Endothelial cell of umbilical vein (primary cell): ENCODE data around the gene TMEM184C. TPM values are rescaled to one million over a fixed set of nuclear protein-coding genes. Genes with fewer than 3 reads are reported as not detected.

Experiments used
- BruUV-seq: library from RNA; stranded (reverse); fragments of 400-500 nt; replicated peaks from 2 replicates; lab custom pipeline; 2021; lab: Mats Ljungman, UMichigan
- CTCF ChIA-PET: fragments of 300-600, 350-600 bp; sonication (Branson Sonifier 250); formaldehyde crosslinking; loops from one replicate; lab custom pipeline; 2021; ENCODE audit warnings: antibody characterized with exemption, inconsistent platforms; lab: Charles Lee
- POLR2A ChIA-PET: fragments of 300-600, 350-600 bp; sonication (Branson Sonifier 250); formaldehyde crosslinking; loops from one replicate; lab custom pipeline; 2021; ENCODE audit warnings: antibody characterized with exemption, inconsistent platforms; lab: Charles Lee
- DNase-seq: peaks from one replicate; pipeline ENCODE4 v3.0.0-alpha.2; 2011; ENCODE audit warnings: low read depth, low spot score
- FAIRE-seq: peaks from 2 replicates; lab custom pipeline; 2011; peaks lifted over from hg19 to GRCh38; lab: Jason Lieb, UNC
- H2AFZ ChIP-seq: 2 replicates; pipeline ENCODE4 v1.6.0; 2012; ENCODE audit warnings: low read depth, low read length, control low read depth, inconsistent platforms
- H3K27ac ChIP-seq: 2 replicates; pipeline ENCODE4 v1.5.1; 2011; ENCODE audit warnings: low read depth, mild to moderate bottlenecking, control low read depth, low read length, moderate library complexity; ENCODE audit not compliant: insufficient read depth
- H3K27me3 ChIP-seq, 2 experiments: 2 replicates each; pipeline versions ENCODE4 v1.6.0 to v1.6.1; 2011; ENCODE audit warnings: low read length in 2 of 2, mixed read lengths in 1 of 2; ENCODE audit not compliant: control insufficient read depth in 2 of 2, insufficient read depth in 2 of 2
- H3K36me3 ChIP-seq, 2 experiments: 2 replicates in 1 of 2; 3 replicates in 1 of 2; pipeline ENCODE4 v1.5.1; 2011; ENCODE audit warnings: low read length in 2 of 2, mild to moderate bottlenecking in 1 of 2, moderate library complexity in 1 of 2; ENCODE audit not compliant: control insufficient read depth in 2 of 2, insufficient read depth in 2 of 2; ENCODE audit errors: extremely low read depth in 1 of 2
- H3K4me1 ChIP-seq: 3 replicates; pipeline ENCODE4 v1.5.1; 2011; ENCODE audit warnings: mild to moderate bottlenecking, low read length; ENCODE audit not compliant: control insufficient read depth, insufficient read depth; ENCODE audit errors: extremely low read depth
- H3K4me2 ChIP-seq: 2 replicates; pipeline ENCODE4 v1.6.1; 2011; ENCODE audit warnings: low read length, control low read depth, mixed read lengths; ENCODE audit not compliant: insufficient read depth
- H3K4me3 ChIP-seq, 3 experiments: fragments of 200-600 bp in 1 of 3; sonication (generic), shearing (Covaris generic) in 1 of 3; replicated peaks in 1 of 3; 2 replicates each; pipeline ENCODE4 v1.5.1; 2011 to 2016; ENCODE audit warnings: control low read depth in 3 of 3, low read length in 3 of 3, mild to moderate bottlenecking in 2 of 3, inconsistent platforms in 1 of 3, low read depth in 1 of 3, moderate library complexity in 1 of 3; ENCODE audit not compliant: insufficient read depth in 1 of 3
- H3K79me2 ChIP-seq: 2 replicates; pipeline ENCODE4 v1.6.0; 2012; ENCODE audit warnings: low read length, inconsistent platforms; ENCODE audit not compliant: control insufficient read depth, insufficient read depth
- H3K9ac ChIP-seq: replicated peaks from 2 replicates; pipeline ENCODE3; 2011; ENCODE audit warnings: low read length, control low read depth; ENCODE audit not compliant: insufficient read depth; ENCODE audit errors: extremely low read depth
- H3K9me1 ChIP-seq: replicated peaks from 3 replicates; pipeline ENCODE4 v1.6.0; 2011; ENCODE audit warnings: mild to moderate bottlenecking, low read length; ENCODE audit not compliant: control insufficient read depth, insufficient read depth; ENCODE audit errors: extremely low read depth
- H3K9me3 ChIP-seq: replicated peaks from 2 replicates; pipeline ENCODE4 v1.5.1; 2012; ENCODE audit warnings: low read length, inconsistent platforms; ENCODE audit not compliant: control insufficient read depth, insufficient read depth
- H4K20me1 ChIP-seq: replicated peaks from 2 replicates; pipeline ENCODE3; 2011; ENCODE audit warnings: mild to moderate bottlenecking, low read length; ENCODE audit not compliant: control insufficient read depth, insufficient read depth; ENCODE audit errors: extremely low read depth
- EZH2 ChIP-seq: IDR thresholded peaks from 2 replicates; pipeline ENCODE4 v1.6.1; 2012; ENCODE audit warnings: borderline replicate concordance, low read depth, mild to moderate bottlenecking, moderate library complexity, low read length, inconsistent platforms; ENCODE audit not compliant: severe bottlenecking
- JUN ChIP-seq: IDR thresholded peaks from 2 replicates; pipeline ENCODE4 v1.6.1; 2011; ENCODE audit warnings: borderline replicate concordance, low read depth; ENCODE audit not compliant: insufficient read length, insufficient read depth
- MYC ChIP-seq: IDR thresholded peaks from one replicate; pipeline ENCODE4 v1.6.1; 2011; ENCODE audit warnings: mild to moderate bottlenecking, low read depth, low read length
- dilution Hi-C: fragments of 300-500 bp; cut with MboI; formaldehyde crosslinking; loops from one replicate; pipeline ENCODE4 v1.15.0; 2019; ENCODE audit warnings: low sequenced_read_pairs; ENCODE audit not compliant: extremely low pct_ligation_motif_present
- intact Hi-C: fragments of 100-400 bp; cut with micrococcal nuclease; formaldehyde crosslinking; loops from one replicate; pipeline ENCODE4 v1.10.0; 2022
- polyA plus RNA-seq, 4 experiments: library from polyadenylated mRNA; depleted of rRNA in 3 of 4; stranded (reverse) in 3 of 4; unstranded in 1 of 4; fragments of >200 nt; gene quantifications; 2 replicates each; pipeline versions ENCODE4 v1.2.1 to v1.2.3, GENCODE V29; 2011 to 2012; ENCODE audit warnings: missing spikeins in 1 of 4
- total RNA-seq: library from RNA; stranded (reverse); gene quantifications from 2 replicates; pipeline ENCODE4 v1.2.3, GENCODE V29; 2021
- TF ChIP-seq, protein P1 (sequence below), 2 donors: IDR thresholded peaks; 1 replicate in 1 of 2; 2 replicates in 1 of 2; pipeline ENCODE4 v1.5.1; 2011; ENCODE audit warnings: low read length in 2 of 2, mild to moderate bottlenecking in 2 of 2, moderate library complexity in 2 of 2, control low read depth in 1 of 2, inconsistent platforms in 1 of 2, low read depth in 1 of 2; ENCODE audit not compliant: insufficient read depth in 1 of 2; ENCODE audit errors: extremely low read depth in 1 of 2

Gene TMEM184C
- total and polyA plus RNA-seq, 2 donors (not counting 3 experiments of a cell fraction or from before 2014, with no cell fraction given) = 10.3 to 29.2 TPM

DNA sequence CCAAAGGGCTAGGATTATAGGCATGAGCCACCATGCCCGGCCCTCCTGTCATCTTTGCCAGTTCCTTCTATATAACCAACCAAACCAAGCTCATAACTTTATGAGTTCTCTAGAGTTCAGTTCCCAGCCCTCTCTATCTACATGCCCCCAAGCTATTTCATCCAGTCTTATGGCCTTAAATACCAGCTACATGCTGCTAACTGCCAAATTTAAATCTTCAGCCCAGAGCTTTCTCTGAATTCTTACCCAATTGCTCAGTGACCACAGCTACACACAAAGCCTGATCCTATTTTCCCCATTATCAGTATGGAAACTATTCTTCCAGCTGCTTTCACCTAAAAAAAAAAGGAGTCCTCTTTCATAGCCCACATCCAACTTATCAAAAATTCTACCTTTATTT, 23.1 kb downstream of the TMEM184C start:
- Histone ChIP-seq H3K4me2 (no peak overlapping the region), H4K20me1 (no peaks in the 10 kb centered on the region), H3K4me3 (no peak overlapping the region), H2AFZ (no peak overlapping the region), H3K27ac (no peak overlapping the region), H3K9ac (no peak overlapping the region), H3K36me3 (peaks cover 0 to 2% of the 10 kb centered on the region in 2 experiments), H3K9me3 (no peaks in the 10 kb centered on the region), H3K27me3 (no peaks in the 10 kb centered on the region), H3K4me1 (no peaks in the 10 kb centered on the region), H3K9me1 (no peaks in the 10 kb centered on the region), H3K79me2 (peaks cover 1% of the 10 kb centered on the region)
- BruUV-seq = no TSS peak
- DNase-seq (no peak), FAIRE-seq (no peak)
- TF ChIP-seq, protein P1, sequence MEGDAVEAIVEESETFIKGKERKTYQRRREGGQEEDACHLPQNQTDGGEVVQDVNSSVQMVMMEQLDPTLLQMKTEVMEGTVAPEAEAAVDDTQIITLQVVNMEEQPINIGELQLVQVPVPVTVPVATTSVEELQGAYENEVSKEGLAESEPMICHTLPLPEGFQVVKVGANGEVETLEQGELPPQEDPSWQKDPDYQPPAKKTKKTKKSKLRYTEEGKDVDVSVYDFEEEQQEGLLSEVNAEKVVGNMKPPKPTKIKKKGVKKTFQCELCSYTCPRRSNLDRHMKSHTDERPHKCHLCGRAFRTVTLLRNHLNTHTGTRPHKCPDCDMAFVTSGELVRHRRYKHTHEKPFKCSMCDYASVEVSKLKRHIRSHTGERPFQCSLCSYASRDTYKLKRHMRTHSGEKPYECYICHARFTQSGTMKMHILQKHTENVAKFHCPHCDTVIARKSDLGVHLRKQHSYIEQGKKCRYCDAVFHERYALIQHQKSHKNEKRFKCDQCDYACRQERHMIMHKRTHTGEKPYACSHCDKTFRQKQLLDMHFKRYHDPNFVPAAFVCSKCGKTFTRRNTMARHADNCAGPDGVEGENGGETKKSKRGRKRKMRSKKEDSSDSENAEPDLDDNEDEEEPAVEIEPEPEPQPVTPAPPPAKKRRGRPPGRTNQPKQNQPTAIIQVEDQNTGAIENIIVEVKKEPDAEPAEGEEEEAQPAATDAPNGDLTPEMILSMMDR (IDR thresholded peaks at IDR 0.05; ENCODE audit: extremely low read depth in 1 of 2, insufficient read depth in 1 of 2, low read depth in 1 of 2, low read length in 2 of 2) = no peak
- TF ChIP-seq MYC (no peak), EZH2 (no peak), JUN (no peak)
- ChIA-PET CTCF (interaction anchor here (5.3 kb wide), 1 partner anchor 226 kb away, joined by 48 read pairs; no protein-coding TSS in a partner anchor), POLR2A (no interaction called here)
- intact Hi-C loops = no loop called here
- dilution Hi-C loops = no loop called here

DNA sequence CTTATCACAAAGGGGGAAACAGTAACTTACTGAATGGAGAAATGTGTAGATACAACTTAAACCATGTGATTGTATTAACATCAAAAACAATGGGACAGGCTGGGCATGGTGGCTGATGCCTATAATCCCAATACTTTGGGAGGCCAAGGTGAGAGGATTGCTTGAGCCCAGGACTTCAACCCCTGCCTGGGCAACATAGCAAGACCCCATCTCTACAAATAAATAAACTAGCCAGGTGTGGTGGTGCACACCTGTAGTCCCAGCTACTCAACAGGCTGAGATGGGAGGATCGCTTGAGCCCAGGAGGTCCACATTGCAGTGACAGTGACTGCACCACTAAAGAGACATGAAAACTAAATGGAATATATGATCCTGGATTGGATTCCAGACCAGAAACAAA, 26.4 kb downstream of the TMEM184C start:
- H3K4me3 ChIP-seq = no peak overlapping the region
- no peak overlapping the region for H2AFZ ChIP-seq
- H3K36me3 ChIP-seq = peaks cover 0 to 2% of the 10 kb centered on the region in 2 experiments
- DNase-seq = no peak
- no TSS peak for BruUV-seq
- CTCF ChIA-PET = interaction anchor here (2.5 kb wide), 1 partner anchor 224 kb away, joined by 16 read pairs; no protein-coding TSS in a partner anchor
- no peak for FAIRE-seq
- no peak overlapping the region for H3K4me2 ChIP-seq
- POLR2A ChIA-PET = no interaction called here
- H4K20me1 ChIP-seq = no peaks in the 10 kb centered on the region
- no peak overlapping the region for H3K27ac ChIP-seq
- H3K79me2 ChIP-seq = peaks cover 1% of the 10 kb centered on the region
- no peaks in the 10 kb centered on the region for H3K27me3 ChIP-seq
- dilution Hi-C loops (no loop called here), intact Hi-C loops (no loop called here)
- H3K9me1 ChIP-seq = no peaks in the 10 kb centered on the region
- TF ChIP-seq, protein P1 (IDR thresholded peaks at IDR 0.05; ENCODE audit: extremely low read depth in 1 of 2, insufficient read depth in 1 of 2, low read depth in 1 of 2, low read length in 2 of 2) = no peak
- no peak for TF ChIP-seq MYC
- no peak for TF ChIP-seq EZH2
- no peak overlapping the region for H3K9ac ChIP-seq
- H3K4me1 ChIP-seq = no peaks in the 10 kb centered on the region
- no peaks in the 10 kb centered on the region for H3K9me3 ChIP-seq
